Stomach (tissue), 4 donors: ENCODE data around the gene UGT1A8.

ENCODE experiments used
- CTCF ChIP-seq, 7 experiments: fragments of 450-650 bp in 4 of 7; fragments of 200-600 bp in 3 of 7; sonication (generic) in 3 of 7; IDR thresholded peaks; one replicate each; pipeline ENCODE4 v1.5.1; 2016 to 2019; ENCODE audit warnings: antibody characterized with exemption in 7 of 7, control low read depth in 2 of 7, mild to moderate bottlenecking in 1 of 7
- POLR2A ChIP-seq, 4 donors: fragments of 450-650 bp; IDR thresholded peaks; one replicate each; pipeline ENCODE4 v1.6.1; 2016; ENCODE audit warnings: antibody characterized with exemption in 4 of 4, control low read depth in 2 of 4, mild to moderate bottlenecking in 1 of 4, moderate library complexity in 1 of 4

GRCh38 chr2:233764761-233765160, 147.3 kb downstream of the UGT1A8 start:
- no peak for TF ChIP-seq CTCF (IDR thresholded peaks at IDR 0.05)
- no peak for TF ChIP-seq POLR2A (IDR thresholded peaks at IDR 0.05)
